ENCODE results near the gene LIPG.

- TF ChIP-seq REST (IDR thresholded peaks at IDR 0.05; ENCODE audit: borderline replicate concordance) = no peak
- TF ChIP-seq RAD21 (conservative IDR thresholded peaks at IDR 0.05) = no peak
- TF ChIP-seq CTCF (IDR thresholded peaks at IDR 0.05; ENCODE audit: poor library complexity, severe bottlenecking) = no peak
- no peak for TF ChIP-seq SMC3 (conservative IDR thresholded peaks at IDR 0.05; ENCODE audit: poor library complexity)
- TF ChIP-seq TAF1 (IDR thresholded peaks at IDR 0.05; ENCODE audit: low read depth) = no peak
Observed at GRCh38 chr18:49632588-49632987, 70.7 kb downstream of the LIPG start.
